C1 segment of cervical spinal cord (tissue), 14 donors: ENCODE measurements around the gene C1orf167.

Experiments
- DNase-seq, 14 donors: peaks; one replicate each; lab custom pipeline; 2025; lab: John Stamatoyannopoulos, UW

C1orf167 gene

DNA sequence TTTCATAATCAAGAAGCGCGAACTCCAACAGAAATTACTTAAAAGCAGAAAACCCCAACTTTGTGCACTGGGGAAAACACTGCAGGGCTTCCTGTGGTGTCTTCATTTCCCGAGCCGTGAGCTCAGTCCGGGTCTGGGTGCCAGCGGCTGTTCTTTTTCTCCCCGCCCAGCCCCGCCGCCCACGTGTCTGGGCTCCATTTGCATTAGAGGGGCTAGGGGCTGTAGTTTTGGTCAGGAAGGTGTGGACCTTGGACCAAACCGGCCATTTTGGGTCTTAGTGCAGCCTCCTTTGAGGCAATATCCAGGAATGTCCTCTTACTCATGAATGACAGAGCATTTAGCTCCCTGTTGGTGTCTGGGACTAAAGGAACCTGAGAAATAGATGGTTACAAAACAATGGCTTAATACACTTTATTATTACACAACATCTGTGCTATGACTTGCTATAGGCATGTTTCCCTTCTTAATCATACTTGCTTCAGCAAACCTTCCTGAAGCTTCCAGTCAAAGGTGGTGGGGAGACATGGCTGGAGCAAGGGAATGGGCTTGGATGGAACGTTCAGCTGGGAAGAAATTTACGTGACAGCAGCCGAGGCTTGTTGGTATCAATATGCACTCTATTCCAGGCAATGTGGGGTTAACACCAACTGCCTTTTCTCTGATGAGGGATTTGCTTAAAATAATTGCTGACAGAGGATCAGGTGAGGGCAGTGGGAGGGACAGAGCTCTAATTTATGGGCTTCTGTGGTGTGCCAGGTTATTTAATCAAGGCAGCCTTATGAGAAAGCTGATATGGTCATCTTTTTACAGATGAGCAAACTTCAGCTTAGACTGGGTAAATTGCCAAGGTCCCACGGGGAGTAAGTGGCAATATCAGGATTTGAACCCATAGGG, 25.0 kb upstream of the C1orf167 start:
- DNase-seq: peak in 9 of 14 donors; percentile 8 to 72 (median 33)

DNA sequence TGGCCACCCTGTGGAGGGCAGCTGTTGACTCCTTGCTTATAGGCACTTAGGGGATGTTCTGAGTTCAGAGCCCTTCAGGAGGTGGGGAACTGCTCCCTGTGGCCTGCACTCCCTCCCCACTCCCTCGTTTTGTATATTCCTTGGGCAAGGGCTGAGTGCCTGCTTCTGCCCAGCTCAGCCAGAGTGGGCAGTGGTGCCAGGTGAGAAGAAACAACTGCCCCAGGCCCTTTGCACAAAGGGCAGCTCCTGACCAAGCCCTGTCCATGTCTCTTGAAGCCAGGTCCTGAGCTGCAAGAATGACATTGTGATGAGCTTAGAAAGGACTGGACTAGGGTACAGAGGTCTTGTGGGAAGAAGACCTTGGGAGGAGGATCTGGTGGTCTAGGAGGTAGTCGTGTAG, 23.9 kb upstream of the C1orf167 start:
- DNase-seq: no peak

GRCh38 chr1:11738783-11739182, 23.2 kb upstream of the C1orf167 start:
- DNase-seq: no peak

GRCh38 chr1:11740258-11741192, 21.5 kb upstream of the C1orf167 start:
- DNase-seq: no peak

- no peak for DNase-seq
Measured at GRCh38 chr1:11741482-11741881, 20.5 kb upstream of the C1orf167 start.

GRCh38 chr1:11741919-11742558, 20.0 kb upstream of the C1orf167 start:
- no peak for DNase-seq

DNA sequence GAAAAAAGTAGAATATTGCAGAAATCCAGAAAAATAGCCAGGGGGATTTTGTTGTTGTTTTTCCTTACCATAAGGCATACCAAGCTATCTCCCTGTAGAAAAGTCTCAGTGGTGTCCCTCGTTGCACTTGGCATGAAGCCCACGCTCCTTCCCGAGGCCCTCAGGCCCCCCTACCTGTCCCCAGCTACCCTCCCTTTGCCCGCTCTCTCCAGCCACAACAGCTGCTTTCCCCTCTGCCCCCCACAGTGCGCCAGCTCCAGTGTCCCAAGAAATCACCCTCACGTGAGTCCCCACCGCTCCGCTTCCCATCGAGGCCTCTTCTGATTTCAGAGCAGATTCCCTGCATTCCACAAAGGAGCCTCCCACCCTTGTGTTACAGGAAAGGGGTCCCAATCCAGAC, 17.7 kb upstream of the C1orf167 start:
- DNase-seq: no peak

DNA sequence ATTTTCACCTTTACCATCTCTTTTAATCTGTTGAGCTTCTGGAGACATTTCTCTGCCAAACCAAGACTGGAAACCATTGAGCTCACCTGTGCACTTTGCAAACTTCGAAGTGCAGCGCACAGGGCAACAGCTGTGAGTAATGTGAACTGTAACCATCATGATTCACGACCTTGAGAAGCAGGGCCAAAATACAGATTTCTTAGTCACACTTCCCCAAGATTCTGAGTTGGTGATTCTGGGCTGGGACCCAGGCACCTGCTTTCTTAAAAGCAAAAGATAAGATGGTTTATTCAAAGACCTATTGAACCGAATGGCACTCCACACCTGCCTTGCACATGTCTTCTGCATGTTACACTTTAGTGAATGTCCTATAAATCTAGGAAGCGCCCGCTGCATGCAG, 15.9 kb upstream of the C1orf167 start:
- DNase-seq: no peak

DNA sequence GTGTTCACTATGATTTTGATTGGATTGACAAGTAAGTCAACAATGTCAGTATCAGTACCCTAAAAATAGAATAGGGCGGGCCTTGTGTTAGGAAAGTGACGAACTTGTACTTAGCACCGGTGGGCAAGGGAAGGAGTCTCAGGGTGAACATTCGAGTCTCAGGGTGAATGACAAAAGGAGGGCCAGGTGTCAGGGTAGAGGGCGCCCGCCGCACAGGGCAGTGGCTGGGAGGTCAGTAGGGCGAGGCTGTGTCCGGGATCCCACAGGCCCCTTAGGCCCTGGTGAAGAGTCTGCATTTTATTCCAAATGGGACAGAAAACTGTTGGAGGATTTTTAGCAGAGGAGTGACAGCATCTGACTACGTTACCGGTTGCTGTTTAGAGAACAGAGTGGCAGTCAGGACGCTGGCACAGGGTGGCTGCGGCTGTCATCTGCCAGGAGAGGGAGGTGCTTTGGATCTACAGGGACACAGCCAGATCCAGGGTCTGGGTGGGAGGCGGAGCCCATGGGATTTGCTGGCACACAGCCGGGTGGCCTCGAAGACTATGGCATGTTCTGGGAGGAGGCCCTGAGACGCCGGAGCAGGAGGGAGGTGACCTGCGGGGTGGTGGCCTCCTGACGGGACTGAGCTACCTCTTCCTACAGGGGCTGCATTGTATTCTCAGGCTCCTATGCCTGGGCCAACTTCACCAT, 15.1 kb upstream of the C1orf167 start:
- no peak for DNase-seq

DNA sequence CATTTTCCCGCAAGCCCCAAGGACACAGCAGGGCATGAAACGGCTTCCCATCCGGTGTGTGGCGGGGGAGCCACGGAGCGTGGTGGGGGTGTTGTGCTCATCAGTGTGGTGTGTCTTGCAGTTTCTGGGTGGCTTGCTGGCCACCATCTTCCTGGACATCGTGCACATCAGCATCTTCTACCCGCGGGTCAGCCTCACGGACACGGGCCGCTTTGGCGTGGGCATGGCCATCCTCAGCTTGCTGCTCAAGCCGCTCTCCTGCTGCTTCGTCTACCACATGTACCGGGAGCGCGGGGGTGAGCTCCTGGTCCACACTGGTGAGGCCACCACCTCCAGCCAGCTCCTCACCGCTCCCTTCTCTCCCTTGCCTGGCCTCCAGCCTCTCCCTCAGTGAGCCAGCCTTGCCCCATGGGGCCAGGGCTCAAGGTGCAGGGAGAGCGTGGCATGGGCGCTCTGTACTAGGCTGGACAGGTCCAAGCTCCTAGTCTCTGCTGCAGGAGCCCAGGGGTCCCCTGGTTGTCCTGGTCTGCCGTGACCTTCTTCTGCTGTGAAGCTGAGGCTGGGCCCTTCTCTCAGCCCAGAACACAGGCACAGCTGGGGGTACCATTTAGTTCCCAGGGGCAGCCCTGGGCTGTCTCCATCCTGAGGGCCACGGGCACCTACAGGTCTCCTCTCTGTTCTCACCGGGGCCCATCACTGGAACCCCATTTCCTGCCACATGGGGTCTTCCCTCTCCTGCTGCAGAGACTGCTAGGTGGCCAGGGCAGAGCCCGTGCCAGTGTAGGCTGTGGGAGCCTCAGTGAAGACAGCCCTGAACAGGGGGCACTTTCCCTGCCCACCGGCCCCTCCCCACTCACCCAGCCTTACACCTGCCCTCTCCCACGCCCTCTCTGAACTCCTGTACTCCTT, 13.4 kb upstream of the C1orf167 start:
- DNase-seq: no peak

DNA sequence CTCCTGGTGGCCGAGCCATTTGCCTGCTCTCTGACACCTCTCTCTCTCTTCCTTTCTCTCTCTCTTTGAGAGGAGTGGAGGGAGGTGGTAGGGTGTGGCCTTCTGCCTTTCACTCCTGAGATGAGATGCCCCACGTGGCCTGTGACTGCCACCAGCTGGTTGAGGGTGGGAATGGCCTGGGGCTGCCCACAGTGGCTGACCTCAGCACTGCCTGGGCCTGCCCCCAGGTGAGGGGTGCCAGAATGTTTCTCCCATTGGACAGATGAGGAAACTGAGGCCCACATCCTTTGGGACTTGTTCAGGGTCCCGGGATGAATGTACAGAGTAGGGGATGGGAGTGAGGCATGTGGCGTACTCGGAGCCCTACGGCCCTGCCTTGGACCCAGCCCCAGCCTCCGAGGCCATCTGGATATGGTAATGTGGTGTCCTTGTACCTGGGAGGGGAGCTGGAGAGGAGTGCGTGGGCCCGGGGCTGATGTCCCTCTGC, 12.7 kb upstream of the C1orf167 start:
- DNase-seq: peak in 3 of 14 donors; percentile 6 to 22 (median 7)

- no peak for DNase-seq
Measured at GRCh38 chr1:11749996-11750395, 12.0 kb upstream of the C1orf167 start.

- DNase-seq: no peak
Measured at GRCh38 chr1:11751087-11751486, 10.9 kb upstream of the C1orf167 start.

DNA sequence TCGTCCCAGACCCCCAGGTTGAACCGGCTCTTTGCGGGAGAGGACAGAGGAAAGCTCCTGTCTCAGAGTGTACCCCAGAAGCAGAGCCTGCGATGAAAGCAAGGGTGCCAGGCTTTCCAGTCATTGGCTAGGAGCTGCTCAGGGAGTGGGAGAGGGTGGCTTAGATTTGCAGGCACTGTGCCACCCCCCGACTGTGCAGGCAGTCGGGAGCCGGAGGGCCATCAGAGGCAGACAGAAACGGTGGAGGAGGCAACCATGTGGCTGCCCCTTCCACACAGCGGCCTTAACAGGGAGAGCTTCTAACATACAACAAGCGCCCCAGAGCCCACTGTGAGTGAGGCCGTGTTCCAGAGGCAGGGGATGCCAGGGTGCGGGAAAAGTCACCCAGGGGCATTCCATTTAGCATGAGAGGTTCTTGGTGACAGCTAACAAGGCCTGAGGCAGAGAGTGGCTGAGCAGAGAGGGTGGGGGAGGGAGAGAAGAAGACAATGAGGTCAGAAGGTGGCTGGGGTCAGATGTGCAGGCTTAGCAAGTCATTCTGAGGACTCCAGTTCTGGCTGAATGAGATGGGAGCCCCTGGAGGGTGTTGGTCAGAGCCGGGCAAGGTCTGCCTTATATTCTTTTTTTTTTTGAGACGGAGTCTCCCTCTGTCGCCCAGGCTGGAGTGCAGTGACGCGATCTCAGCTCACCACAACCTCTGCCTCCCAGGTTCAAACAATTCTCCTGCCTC, 9.5 kb upstream of the C1orf167 start:
- DNase-seq: no peak

DNA sequence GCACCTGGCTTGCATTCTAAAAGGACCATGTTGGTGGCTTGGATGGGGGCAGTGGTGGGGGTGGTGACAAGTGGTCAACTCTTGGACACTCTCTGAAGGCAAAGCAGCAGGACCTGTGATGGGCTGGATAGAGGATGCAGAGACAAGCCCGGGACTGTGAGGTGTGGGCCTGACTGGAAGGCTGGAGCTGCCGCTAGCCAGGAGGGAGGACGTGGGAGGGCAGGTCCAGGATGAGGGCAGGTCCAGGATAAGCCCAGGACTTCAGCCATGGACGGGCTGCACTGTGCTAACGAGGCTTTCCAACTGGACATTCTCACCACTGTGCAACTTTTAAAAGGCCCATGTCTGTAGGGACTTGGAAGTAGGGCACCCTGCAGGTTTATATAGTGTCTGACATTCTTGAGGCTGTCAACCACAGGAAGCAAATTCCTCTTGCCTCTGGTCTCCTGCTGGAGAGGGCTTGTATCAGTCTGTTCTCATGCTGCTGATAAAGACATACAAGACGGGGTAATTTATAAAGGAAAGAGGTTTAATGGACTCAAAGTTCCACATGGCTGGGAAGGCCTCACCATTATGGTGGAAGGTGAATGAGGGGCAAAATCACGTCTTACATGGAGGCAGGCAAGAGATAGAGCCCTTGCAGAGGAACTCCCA, 8.3 kb upstream of the C1orf167 start:
- DNase-seq: no peak

DNA sequence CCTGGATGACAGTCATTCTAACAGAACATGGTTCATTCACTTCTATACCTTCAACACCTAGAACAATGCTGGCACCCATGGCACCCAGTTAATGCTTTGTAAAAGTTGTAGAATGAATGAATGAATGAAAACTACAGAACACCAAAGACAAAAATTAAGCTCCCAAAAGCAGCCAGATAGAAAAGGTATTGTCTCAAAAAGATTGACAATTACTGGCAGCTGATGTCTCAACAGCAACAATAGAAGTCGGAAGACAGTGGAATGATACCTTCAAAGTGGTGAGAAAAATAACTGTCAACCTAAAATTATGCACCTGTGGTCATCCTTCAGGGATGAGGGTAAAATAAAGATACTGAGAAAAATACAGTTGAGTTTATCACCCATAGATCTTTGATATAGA, 4.9 kb upstream of the C1orf167 start:
- no peak for DNase-seq

- no peak for DNase-seq
Measured at GRCh38 chr1:11759791-11760190, 2.2 kb upstream of the C1orf167 start.

DNA sequence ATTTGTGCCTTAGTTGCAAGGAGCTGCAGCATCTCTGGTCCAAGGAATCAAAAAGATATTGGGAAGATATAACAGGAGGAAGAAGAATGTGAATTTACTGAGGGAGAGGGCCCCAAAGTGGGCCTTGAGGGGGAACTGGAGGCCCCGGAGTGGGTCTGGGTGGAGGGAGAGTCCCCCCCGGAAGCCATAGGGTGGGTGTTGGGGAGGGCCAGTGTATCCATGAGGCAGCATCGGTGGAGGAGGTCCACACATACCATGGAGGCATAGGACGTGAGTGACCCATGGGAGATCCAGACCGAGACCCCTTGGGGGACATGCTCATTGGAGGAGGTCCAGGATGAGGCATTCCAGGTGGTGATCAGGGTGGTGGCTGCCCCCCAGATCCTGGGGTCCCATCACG, 708 bp upstream of the C1orf167 start:
- DNase-seq: no peak

- no peak for DNase-seq
Measured at GRCh38 chr1:11764115-11764514, 2.1 kb downstream of the C1orf167 start.
